HCT116 (cell line): Measurements from ENCODE around the gene JAM3.

ENCODE experiments used
- EGR1 ChIP-seq: IDR thresholded peaks from 2 replicates; pipeline ENCODE4 v1.6.1; 2012; ENCODE audit warnings: low read depth
- EZH2 ChIP-seq: fragments of 200-600 bp; sonication (generic); IDR thresholded peaks from 2 replicates; pipeline ENCODE4 v1.6.1; 2017; ENCODE audit warnings: antibody characterized with exemption, mixed run types
- EZH2phosphoT487 ChIP-seq: fragments of 200-600 bp; IDR thresholded peaks from 2 replicates; pipeline ENCODE4 v1.6.1; 2018; ENCODE audit warnings: antibody characterized with exemption, borderline replicate concordance
- POLR2A ChIP-seq: IDR thresholded peaks from 2 replicates; pipeline ENCODE4 v1.7.0; 2011; ENCODE audit warnings: borderline replicate concordance; ENCODE audit not compliant: insufficient read depth, insufficient read length; ENCODE audit errors: extremely low read depth
- POLR2AphosphoS5 ChIP-seq: IDR thresholded peaks from 2 replicates; pipeline ENCODE4 v1.6.1; 2011; ENCODE audit warnings: mild to moderate bottlenecking, low read depth, low read length, moderate library complexity
- SIN3A ChIP-seq: IDR thresholded peaks from 2 replicates; pipeline ENCODE4 v1.6.1; 2012; ENCODE audit warnings: low read depth
- SP1 ChIP-seq: IDR thresholded peaks from 2 replicates; pipeline ENCODE4 v1.6.1; 2012; ENCODE audit warnings: low read depth
- SRF ChIP-seq: IDR thresholded peaks from 2 replicates; pipeline ENCODE4 v1.6.1; 2012; ENCODE audit warnings: low read depth
- TCF7L2 ChIP-seq: IDR thresholded peaks from 2 replicates; pipeline ENCODE4 v1.7.0; 2011; ENCODE audit warnings: borderline replicate concordance, inconsistent platforms; ENCODE audit not compliant: insufficient read depth, insufficient read length; ENCODE audit errors: extremely low read depth
- ZNF274 ChIP-seq: fragments of 200-500 bp; sonication (Bioruptor generic); IDR thresholded peaks from 2 replicates; pipeline ENCODE4 v1.6.1; 2014; ENCODE audit warnings: mild to moderate bottlenecking, low read depth, low read length, inconsistent platforms
- TF ChIP-seq, protein P1 (sequence below): IDR thresholded peaks from 2 replicates; pipeline ENCODE4 v1.6.1; 2012
- TF ChIP-seq, protein P2 (sequence below), 3 experiments: fragments of 200-600 bp in 1 of 3; sonication (generic) in 1 of 3; IDR thresholded peaks in 2 of 3; conservative IDR thresholded peaks in 1 of 3; 2 replicates each; pipeline ENCODE4 v1.5.1; 2012 to 2017; ENCODE audit warnings: low read depth in 2 of 3, low read length in 2 of 3, antibody characterized with exemption in 1 of 3, borderline replicate concordance in 1 of 3, control low read depth in 1 of 3, mild to moderate bottlenecking in 1 of 3, mixed read lengths in 1 of 3, mixed run types in 1 of 3, moderate library complexity in 1 of 3; ENCODE audit not compliant: insufficient read depth in 1 of 3
- TF ChIP-seq, protein P3 (sequence below): IDR thresholded peaks from 2 replicates; pipeline ENCODE4 v1.6.1; 2011; ENCODE audit warnings: mild to moderate bottlenecking, low read length, moderate library complexity; ENCODE audit not compliant: insufficient replicate concordance; ENCODE audit errors: extremely low read depth

DNA sequence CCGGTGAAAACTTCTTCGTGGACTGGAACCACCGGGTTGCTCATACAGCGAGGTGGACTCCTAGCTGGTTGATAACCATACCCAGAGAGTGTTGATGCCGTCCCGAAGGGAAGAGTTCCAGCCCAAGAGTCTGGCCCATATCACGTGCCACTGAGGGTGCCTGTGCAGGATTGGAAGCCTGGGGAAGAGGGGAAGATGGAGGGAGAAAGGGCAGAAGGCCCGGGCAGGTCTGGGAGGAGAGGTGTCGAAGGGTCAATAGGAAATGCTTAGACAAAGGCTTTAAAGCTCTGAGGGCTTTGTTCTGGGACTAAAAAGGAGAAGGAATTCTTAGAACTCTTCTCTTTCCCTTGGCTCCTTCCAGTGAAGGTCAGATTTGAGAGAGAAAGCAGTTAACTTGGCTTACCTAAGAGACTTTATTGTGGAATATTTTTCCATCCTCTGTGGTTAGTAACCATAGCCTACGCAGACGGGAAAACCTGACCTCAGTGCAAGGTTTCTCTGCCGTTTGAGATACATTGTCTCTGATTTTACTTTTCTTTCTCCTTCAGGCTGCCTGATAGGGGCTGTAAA is 70.5 kb downstream of the JAM3 start:
- TF ChIP-seq, protein P1, sequence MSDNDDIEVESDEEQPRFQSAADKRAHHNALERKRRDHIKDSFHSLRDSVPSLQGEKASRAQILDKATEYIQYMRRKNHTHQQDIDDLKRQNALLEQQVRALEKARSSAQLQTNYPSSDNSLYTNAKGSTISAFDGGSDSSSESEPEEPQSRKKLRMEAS, result no peak
- TF ChIP-seq, protein P2, sequence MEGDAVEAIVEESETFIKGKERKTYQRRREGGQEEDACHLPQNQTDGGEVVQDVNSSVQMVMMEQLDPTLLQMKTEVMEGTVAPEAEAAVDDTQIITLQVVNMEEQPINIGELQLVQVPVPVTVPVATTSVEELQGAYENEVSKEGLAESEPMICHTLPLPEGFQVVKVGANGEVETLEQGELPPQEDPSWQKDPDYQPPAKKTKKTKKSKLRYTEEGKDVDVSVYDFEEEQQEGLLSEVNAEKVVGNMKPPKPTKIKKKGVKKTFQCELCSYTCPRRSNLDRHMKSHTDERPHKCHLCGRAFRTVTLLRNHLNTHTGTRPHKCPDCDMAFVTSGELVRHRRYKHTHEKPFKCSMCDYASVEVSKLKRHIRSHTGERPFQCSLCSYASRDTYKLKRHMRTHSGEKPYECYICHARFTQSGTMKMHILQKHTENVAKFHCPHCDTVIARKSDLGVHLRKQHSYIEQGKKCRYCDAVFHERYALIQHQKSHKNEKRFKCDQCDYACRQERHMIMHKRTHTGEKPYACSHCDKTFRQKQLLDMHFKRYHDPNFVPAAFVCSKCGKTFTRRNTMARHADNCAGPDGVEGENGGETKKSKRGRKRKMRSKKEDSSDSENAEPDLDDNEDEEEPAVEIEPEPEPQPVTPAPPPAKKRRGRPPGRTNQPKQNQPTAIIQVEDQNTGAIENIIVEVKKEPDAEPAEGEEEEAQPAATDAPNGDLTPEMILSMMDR (IDR thresholded peaks at IDR 0.05 in 2 of 3, conservative IDR thresholded peaks at IDR 0.05 in 1 of 3; ENCODE audit: borderline replicate concordance in 1 of 3, insufficient read depth in 1 of 3, low read depth in 2 of 3, low read length in 2 of 3), result no peak
- TF ChIP-seq POLR2A (no peak), SP1 (no peak), ZNF274 (no peak), POLR2AphosphoS5 (no peak), SIN3A (no peak), TCF7L2 (no peak), EZH2 (no peak), EZH2phosphoT487 (no peak), SRF (no peak), EGR1 (no peak)
- TF ChIP-seq, protein P3, sequence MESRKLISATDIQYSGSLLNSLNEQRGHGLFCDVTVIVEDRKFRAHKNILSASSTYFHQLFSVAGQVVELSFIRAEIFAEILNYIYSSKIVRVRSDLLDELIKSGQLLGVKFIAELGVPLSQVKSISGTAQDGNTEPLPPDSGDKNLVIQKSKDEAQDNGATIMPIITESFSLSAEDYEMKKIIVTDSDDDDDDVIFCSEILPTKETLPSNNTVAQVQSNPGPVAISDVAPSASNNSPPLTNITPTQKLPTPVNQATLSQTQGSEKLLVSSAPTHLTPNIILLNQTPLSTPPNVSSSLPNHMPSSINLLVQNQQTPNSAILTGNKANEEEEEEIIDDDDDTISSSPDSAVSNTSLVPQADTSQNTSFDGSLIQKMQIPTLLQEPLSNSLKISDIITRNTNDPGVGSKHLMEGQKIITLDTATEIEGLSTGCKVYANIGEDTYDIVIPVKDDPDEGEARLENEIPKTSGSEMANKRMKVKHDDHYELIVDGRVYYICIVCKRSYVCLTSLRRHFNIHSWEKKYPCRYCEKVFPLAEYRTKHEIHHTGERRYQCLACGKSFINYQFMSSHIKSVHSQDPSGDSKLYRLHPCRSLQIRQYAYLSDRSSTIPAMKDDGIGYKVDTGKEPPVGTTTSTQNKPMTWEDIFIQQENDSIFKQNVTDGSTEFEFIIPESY, result no peak
